Measurements from ENCODE around the gene DRG2. TPM values are rescaled to one million over a fixed set of nuclear protein-coding genes. Genes with fewer than 3 reads are reported as not detected.

Gene DRG2
- total RNA-seq, 6 experiments from 2014 or later: 10.4 to 28.8 (median 17.3) TPM

DNA sequence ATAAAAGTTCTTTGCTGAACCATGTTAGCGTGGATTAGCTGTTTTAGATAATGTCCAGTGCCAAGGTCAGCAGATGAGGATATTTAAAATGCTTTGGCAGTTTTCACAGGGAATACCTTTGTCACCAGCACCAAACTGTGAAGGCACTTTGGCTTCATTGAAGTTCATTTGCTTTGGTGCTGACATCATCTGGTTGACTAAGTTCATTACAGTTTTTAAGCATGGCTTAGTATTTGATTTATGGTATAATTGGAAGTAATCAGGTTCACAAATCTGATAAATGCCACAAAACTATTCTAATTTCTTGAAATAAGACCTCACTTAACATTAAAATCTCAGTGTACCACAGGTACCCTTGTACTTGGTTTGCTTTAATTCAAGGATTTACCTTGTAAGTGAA, 44.3 kb upstream of the DRG2 start:
- DNase-seq: no peak
- intact Hi-C loops (cut with DNase I): no loop called here
- 6% methylated on average over 1 of the region's 1 CpG for WGBS (ENCODE audit: insufficient coverage, low coverage, low lambda C conversion rate, missing lambda C conversion rate)

DNA sequence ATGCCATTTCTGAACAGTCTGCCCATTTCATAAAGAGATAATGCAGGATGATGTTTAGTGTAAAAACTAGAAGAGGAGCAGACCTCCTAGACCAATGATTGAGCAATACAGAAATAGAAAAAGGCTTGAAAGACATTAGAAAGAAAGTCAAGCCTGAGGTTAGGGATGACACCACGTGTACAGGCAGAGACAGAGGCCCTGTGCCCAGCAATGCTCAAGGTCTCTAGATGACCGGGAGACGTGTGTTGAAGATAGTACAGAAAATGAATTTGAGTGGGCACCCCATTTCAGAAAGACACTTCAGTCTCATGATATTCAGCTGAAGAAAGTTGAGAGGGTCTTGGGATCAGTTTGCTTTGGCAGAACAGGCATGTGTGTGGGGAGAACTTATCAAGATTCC, 43.1 kb upstream of the DRG2 start:
- WGBS (ENCODE audit: insufficient coverage, low coverage, low lambda C conversion rate, missing lambda C conversion rate): 83% methylated on average over 3 of the region's 3 CpGs
- Histone ChIP-seq H3K27me3 (no peaks in the 10 kb centered on the region), H3K4me1 (peaks cover 0 to 18% (median 2%) of the 10 kb centered on the region in 4 donors), H3K36me3 (peaks cover 0 to 9% (median 0%) of the 10 kb centered on the region in 4 donors), H3K4me3 (no peak overlapping the region), H3K9me3 (no peaks in the 10 kb centered on the region), H3K27ac (no peak overlapping the region)
- TF ChIP-seq, protein P1, sequence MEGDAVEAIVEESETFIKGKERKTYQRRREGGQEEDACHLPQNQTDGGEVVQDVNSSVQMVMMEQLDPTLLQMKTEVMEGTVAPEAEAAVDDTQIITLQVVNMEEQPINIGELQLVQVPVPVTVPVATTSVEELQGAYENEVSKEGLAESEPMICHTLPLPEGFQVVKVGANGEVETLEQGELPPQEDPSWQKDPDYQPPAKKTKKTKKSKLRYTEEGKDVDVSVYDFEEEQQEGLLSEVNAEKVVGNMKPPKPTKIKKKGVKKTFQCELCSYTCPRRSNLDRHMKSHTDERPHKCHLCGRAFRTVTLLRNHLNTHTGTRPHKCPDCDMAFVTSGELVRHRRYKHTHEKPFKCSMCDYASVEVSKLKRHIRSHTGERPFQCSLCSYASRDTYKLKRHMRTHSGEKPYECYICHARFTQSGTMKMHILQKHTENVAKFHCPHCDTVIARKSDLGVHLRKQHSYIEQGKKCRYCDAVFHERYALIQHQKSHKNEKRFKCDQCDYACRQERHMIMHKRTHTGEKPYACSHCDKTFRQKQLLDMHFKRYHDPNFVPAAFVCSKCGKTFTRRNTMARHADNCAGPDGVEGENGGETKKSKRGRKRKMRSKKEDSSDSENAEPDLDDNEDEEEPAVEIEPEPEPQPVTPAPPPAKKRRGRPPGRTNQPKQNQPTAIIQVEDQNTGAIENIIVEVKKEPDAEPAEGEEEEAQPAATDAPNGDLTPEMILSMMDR (IDR thresholded peaks at IDR 0.05): no peak
- no peak for TF ChIP-seq POLR2A (IDR thresholded peaks at IDR 0.05)
- intact Hi-C loops (cut with DNase I): no loop called here
- ATAC-seq (no peak), DNase-seq (no peak)

More for the DNA sequence above, 44.3 kb upstream of the DRG2 start:
- Histone ChIP-seq H3K4me1 (peaks cover 0 to 18% (median 2%) of the 10 kb centered on the region in 4 donors), H3K36me3 (peaks cover 0 to 9% (median 0%) of the 10 kb centered on the region in 4 donors), H3K9me3 (no peaks in the 10 kb centered on the region), H3K4me3 (no peak overlapping the region), H3K27ac (no peak overlapping the region), H3K27me3 (no peaks in the 10 kb centered on the region)
- TF ChIP-seq, protein P1 (IDR thresholded peaks at IDR 0.05): peak in 3 of 4 donors; percentile 27 to 38 (median 35)
- no peak for TF ChIP-seq POLR2A (IDR thresholded peaks at IDR 0.05)
- peak in 2 of 4 donors; percentile 5 to 9 for ATAC-seq

DNA sequence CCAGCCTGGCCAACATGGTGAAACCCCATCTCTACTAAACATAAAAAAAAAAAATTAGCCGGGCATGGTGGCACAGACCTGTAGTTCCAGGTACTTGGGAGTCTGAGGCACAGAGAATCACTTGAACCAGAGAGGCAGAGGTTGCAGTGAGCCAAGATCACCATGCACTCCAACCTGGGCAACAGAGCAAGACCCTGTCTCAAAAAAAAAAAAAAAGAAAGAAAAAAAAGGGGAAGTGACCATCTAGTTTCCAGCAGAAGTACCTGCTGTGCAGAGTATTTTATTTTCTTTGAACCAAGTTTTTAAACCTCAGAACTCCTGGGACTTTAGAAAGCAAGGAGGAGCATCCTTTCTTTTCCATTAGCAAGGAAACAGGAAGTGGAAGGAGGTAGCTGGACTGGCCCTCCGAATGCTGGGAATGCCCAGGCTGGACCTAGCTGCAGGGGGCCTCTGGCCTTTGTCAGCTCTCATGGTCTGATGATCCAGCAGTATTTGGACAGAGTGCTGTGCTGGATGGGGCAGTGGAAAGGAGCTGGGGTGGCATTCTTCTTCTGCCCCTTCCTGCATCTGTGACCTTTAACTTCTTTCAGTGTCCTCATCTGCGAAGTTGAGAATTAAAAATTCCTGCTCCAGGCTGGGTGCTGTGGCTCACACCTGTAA, 41.9 kb upstream of the DRG2 start:
- Histone ChIP-seq H3K4me1 (peaks cover 0 to 10% (median 2%) of the 10 kb centered on the region in 4 donors), H3K9me3 (no peaks in the 10 kb centered on the region), H3K27ac (no peak overlapping the region), H3K4me3 (no peak overlapping the region), H3K27me3 (no peaks in the 10 kb centered on the region), H3K36me3 (peaks cover 0 to 9% (median 0%) of the 10 kb centered on the region in 4 donors)
- no peak for TF ChIP-seq POLR2A (IDR thresholded peaks at IDR 0.05)
- TF ChIP-seq, protein P1 (IDR thresholded peaks at IDR 0.05): no peak
- WGBS (ENCODE audit: insufficient coverage, low coverage, low lambda C conversion rate, missing lambda C conversion rate): 69% methylated on average over 3 of the region's 3 CpGs
- intact Hi-C loops (cut with DNase I): no loop called here
- ATAC-seq (no peak), DNase-seq (no peak)

DNA sequence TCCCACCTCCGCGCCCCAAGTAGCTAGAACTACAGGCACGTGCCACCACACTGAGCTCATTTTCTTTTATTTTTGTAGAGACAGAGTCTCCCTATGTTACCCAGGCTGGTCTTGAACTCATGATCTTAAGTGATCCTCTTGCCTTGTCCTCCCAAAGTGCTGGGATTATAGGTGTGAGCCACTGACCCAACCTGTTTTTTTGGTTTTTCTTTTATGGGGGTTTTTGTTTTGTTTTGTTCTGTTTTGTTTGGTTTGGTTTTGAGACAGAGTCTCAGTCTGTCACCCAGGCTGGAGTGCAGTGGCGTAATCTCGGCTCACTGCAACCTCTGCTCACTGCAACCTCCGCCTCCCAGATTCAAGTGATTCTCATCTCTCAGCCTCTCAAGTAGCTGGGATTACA, 32.2 kb upstream of the DRG2 start:
- no peak for ATAC-seq
- H3K27ac ChIP-seq: no peak overlapping the region
- H3K4me1 ChIP-seq: no peaks in the 10 kb centered on the region
- DNase-seq: no peak
- intact Hi-C loops (cut with DNase I): no loop called here
- H3K9me3 ChIP-seq: no peaks in the 10 kb centered on the region
- 100% methylated on average over 4 of the region's 6 CpGs for WGBS (ENCODE audit: insufficient coverage, low coverage, low lambda C conversion rate, missing lambda C conversion rate)
- no peaks in the 10 kb centered on the region for H3K27me3 ChIP-seq
- H3K36me3 ChIP-seq: peaks cover 0 to 40% (median 0%) of the 10 kb centered on the region in 4 donors
- TF ChIP-seq, protein P1 (IDR thresholded peaks at IDR 0.05): no peak
- no peak for TF ChIP-seq POLR2A (IDR thresholded peaks at IDR 0.05)
- H3K4me3 ChIP-seq: no peak overlapping the region
